Motor neuron (in vitro differentiated cells): ENCODE results near the gene ARL3. TPM values are rescaled to one million over a fixed set of nuclear protein-coding genes. Genes with fewer than 3 reads are reported as not detected.

Experiments used
- ATAC-seq, 8 experiments: fragments of 200-7000 bp; cut with Tn5 transposase; replicated peaks in 6 of 8; 2 replicates each; pipeline ENCODE4 v1.8.0; 2021; ENCODE audit warnings: mild to moderate bottlenecking in 8 of 8, moderate library complexity in 8 of 8
- H3K27ac ChIP-seq, 2 donors: fragments of 250-450 bp; sonication (Bioruptor Pico); 2 replicates each; pipeline ENCODE4 v1.9.0; 2021; ENCODE audit warnings: antibody characterized with exemption in 2 of 2, mild to moderate bottlenecking in 2 of 2, moderate library complexity in 1 of 2
- H3K4me1 ChIP-seq, 2 donors: fragments of 250-450 bp; sonication (Bioruptor Pico); replicated peaks in 1 of 2; 2 replicates each; pipeline ENCODE4 v1.6.1; 2021; ENCODE audit warnings: antibody characterized with exemption in 2 of 2, mild to moderate bottlenecking in 2 of 2, moderate library complexity in 1 of 2
- H3K4me3 ChIP-seq, 5 donors: fragments of 250-450 bp; sonication (Bioruptor Pico); 2 replicates each; pipeline ENCODE4 v1.9.0; 2021; ENCODE audit warnings: antibody characterized with exemption in 5 of 5, mild to moderate bottlenecking in 5 of 5, moderate library complexity in 4 of 5
- WGBS, 10 experiments: fragments of 450-650 bp; shearing (Covaris generic); methylation state at CpG; one replicate each; pipeline ENCODE4 v1.0.0; 2022; 5-methylcytosine and 5-hydroxymethylcytosine counted together
- in situ Hi-C, 9 experiments: fragments of 400-800 bp; cut with MboI; loops; one replicate each; pipeline ENCODE4 v1.15.0; 2021; ENCODE audit warnings: low sequenced_read_pairs in 9 of 9, low pct_unique_long_range_greater_than_20kb in 2 of 9; ENCODE audit not compliant: unreplicated experiment in 9 of 9
- total RNA-seq, 8 experiments: library from RNA; unstranded; fragments of 300-600 nt; gene quantifications; 2 replicates each; pipeline versions ENCODE4 v1.2.3 to v1.2.4, GENCODE V29; 2022

The ARL3 gene
- total RNA-seq, 8 experiments from 2014 or later, result 4.9 to 29.8 (median 19.4) TPM

- Histone ChIP-seq H3K4me3 (no peak overlapping the region), H3K4me1 (peaks cover 43 to 61% of the 10 kb centered on the region in 2 donors), H3K27ac (peak overlapping the region; percentile 13 to 77)
- in situ Hi-C loops, result no loop called here
- WGBS, 10 experiments, result 17 to 100% (median 82%) methylated on average over 1 to 7 of the region's 22 CpGs; no CpG with 5 or more reads in 5 of the 10 experiments
- peak; percentile 8 to 58 (median 52) for ATAC-seq
These were observed 84.3 kb downstream of the ARL3 start for GRCh38 chr10:102629661-102630614.

- in situ Hi-C loops, result no loop called here
- H3K4me1 ChIP-seq, result peaks cover 42 to 56% of the 10 kb centered on the region in 2 donors
- WGBS, 10 experiments, result 25 to 80% (median 67%) methylated on average over 1 to 7 of the region's 11 CpGs; no CpG with 5 or more reads in 7 of the 10 experiments
- peak overlapping the region in 1 of 2 donors; percentile 81 for H3K27ac ChIP-seq
- no peak overlapping the region for H3K4me3 ChIP-seq
- peak in 6 of 8 experiments; percentile 5 to 51 (median 22) for ATAC-seq
These were observed 85.7 kb downstream of the ARL3 start for GRCh38 chr10:102628451-102628911.

GRCh38 chr10:102627736-102628293 lies 86.4 kb downstream of the ARL3 start:
- H3K27ac ChIP-seq, result peak overlapping the region; percentile 81 to 89
- ATAC-seq, result peak; percentile 49 to 84 (median 76)
- 10 to 67% (median 20%) methylated on average over 1 to 2 of the region's 9 CpGs; no CpG with 5 or more reads in 6 of the 10 experiments for WGBS, 10 experiments
- H3K4me1 ChIP-seq, result peaks cover 36 to 50% of the 10 kb centered on the region in 2 donors
- in situ Hi-C loops, result no loop called here
- H3K4me3 ChIP-seq, result no peak overlapping the region

- 41 to 100% (median 62%) methylated on average over 2 to 8 of the region's 12 CpGs; no CpG with 5 or more reads in 3 of the 10 experiments for WGBS, 10 experiments
These were observed 86.9 kb downstream of the ARL3 start for GRCh38 chr10:102627291-102627735.

GRCh38 chr10:102626026-102626685 lies 88.0 kb downstream of the ARL3 start:
- peak overlapping the region in 1 of 2 donors; percentile 81 for H3K27ac ChIP-seq
- no peak overlapping the region for H3K4me3 ChIP-seq
- in situ Hi-C loops, result no loop called here
- ATAC-seq, result no peak
- peaks cover 36 to 45% of the 10 kb centered on the region in 2 donors for H3K4me1 ChIP-seq
- 43 to 87% (median 80%) methylated on average over 1 to 4 of the region's 10 CpGs; no CpG with 5 or more reads in 3 of the 10 experiments for WGBS, 10 experiments

More at GRCh38 chr10:102627291-102627735, 86.9 kb downstream of the ARL3 start:
- Histone ChIP-seq H3K4me3 (no peak overlapping the region), H3K27ac (peak overlapping the region; percentile 81 to 89), H3K4me1 (peaks cover 36 to 45% of the 10 kb centered on the region in 2 donors)
- peak in 7 of 8 experiments; percentile 3 to 59 (median 34) for ATAC-seq
- in situ Hi-C loops, result no loop called here

- Histone ChIP-seq H3K4me3 (no peak overlapping the region), H3K4me1 (peaks cover 33 to 46% of the 10 kb centered on the region in 2 donors), H3K27ac (no peak overlapping the region)
- WGBS, 10 experiments, result 70 to 100% (median 86%) methylated on average over 1 to 11 of the region's 12 CpGs; no CpG with 5 or more reads in 1 of the 10 experiments
- in situ Hi-C loops, result no loop called here
- ATAC-seq, result no peak
These were observed 89.2 kb downstream of the ARL3 start for GRCh38 chr10:102624751-102625645.

GRCh38 chr10:102624094-102624493 lies 90.1 kb downstream of the ARL3 start:
- WGBS, 10 experiments, result 75 to 100% (median 96%) methylated on average over 1 to 3 of the region's 3 CpGs; no CpG with 5 or more reads in 2 of the 10 experiments
- no peak for ATAC-seq
- no peak overlapping the region for H3K27ac ChIP-seq
- in situ Hi-C loops, result no loop called here
- no peak overlapping the region for H3K4me3 ChIP-seq
- H3K4me1 ChIP-seq, result peaks cover 25 to 46% of the 10 kb centered on the region in 2 donors

Other genes starting within 250 kb of the ARL3 start
- gene ACTR1A, start 211.7 kb downstream of the ARL3 start, total RNA-seq, result 100 to 1,000 TPM in 5 of 8 experiments, 10 to 100 TPM in 3; 70.4 to 138 (median 108) TPM
- 1 to 10 TPM; 2.9 to 9.7 (median 4.8) TPM for gene SUFU, start 210.4 kb downstream of the ARL3 start, total RNA-seq
- gene TRIM8, start 69.9 kb downstream of the ARL3 start, total RNA-seq, result 10 to 100 TPM; 42.5 to 84.5 (median 68.6) TPM
- 10 to 100 TPM in 2 of 8 experiments, 1 to 10 TPM in 6; 1.2 to 21.5 (median 4.9) TPM for gene SFXN2, start 239 bp upstream of the ARL3 start, total RNA-seq
- gene WBP1L, start 29.6 kb upstream of the ARL3 start, total RNA-seq, result 10 to 100 TPM; 21.1 to 49.7 (median 26.7) TPM
- under 1 TPM in 5 of 8 experiments, not detected in 3; 0.09 to 0.71 (median 0.36) TPM for gene CYP17A1, start 123.0 kb upstream of the ARL3 start, total RNA-seq
- 10 to 100 TPM; 10.3 to 33.8 (median 14.5) TPM for gene BORCS7, start 139.9 kb upstream of the ARL3 start, total RNA-seq
- gene AS3MT, start 155.1 kb upstream of the ARL3 start, total RNA-seq, result 1 to 10 TPM in 6 of 8 experiments, under 1 TPM in 2; 0.41 to 8.8 (median 4.9) TPM
- 10 to 100 TPM in 1 of 8 experiments, 1 to 10 TPM in 7; 4.4 to 11.4 (median 6.2) TPM for gene CNNM2, start 203.9 kb upstream of the ARL3 start, total RNA-seq